Ishikawa (cell line): Measurements from ENCODE around the gene FAM184B.

ENCODE experiments used
- CEBPB ChIP-seq: IDR thresholded peaks from 2 replicates; pipeline ENCODE4 v1.6.1; 2012
- CREB1 ChIP-seq: IDR thresholded peaks from 2 replicates; pipeline ENCODE4 v1.6.1; 2012; ENCODE audit warnings: low read depth
- EGR1 ChIP-seq: IDR thresholded peaks from 2 replicates; pipeline ENCODE4 v1.6.1; 2012
- EP300 ChIP-seq: IDR thresholded peaks from 2 replicates; pipeline ENCODE4 v1.6.1; 2012; ENCODE audit warnings: borderline replicate concordance
- FOXM1 ChIP-seq: IDR thresholded peaks from 2 replicates; pipeline ENCODE4 v1.6.1; 2012; ENCODE audit warnings: low read depth, borderline replicate concordance
- NFIC ChIP-seq: IDR thresholded peaks from 2 replicates; pipeline ENCODE4 v1.6.1; 2012
- RAD21 ChIP-seq: IDR thresholded peaks from 2 replicates; pipeline ENCODE4 v1.6.1; 2012; ENCODE audit warnings: low read depth
- REST ChIP-seq: IDR thresholded peaks from 2 replicates; pipeline ENCODE4 v1.6.1; 2012; ENCODE audit warnings: low read depth, mild to moderate bottlenecking
- TAF1 ChIP-seq: IDR thresholded peaks from 2 replicates; pipeline ENCODE4 v1.6.1; 2012; ENCODE audit warnings: low read depth, mild to moderate bottlenecking
- TCF12 ChIP-seq: IDR thresholded peaks from 2 replicates; pipeline ENCODE4 v1.6.1; 2012; ENCODE audit warnings: low read depth
- TEAD4 ChIP-seq: IDR thresholded peaks from 2 replicates; pipeline ENCODE4 v1.6.1; 2012
- USF1 ChIP-seq: IDR thresholded peaks from 2 replicates; pipeline ENCODE4 v1.6.1; 2012
- YY1 ChIP-seq: IDR thresholded peaks from 2 replicates; pipeline ENCODE4 v1.6.1; 2012; ENCODE audit warnings: low read depth
- ZBTB7A ChIP-seq: IDR thresholded peaks from 2 replicates; pipeline ENCODE4 v1.6.1; 2012; ENCODE audit warnings: low read depth
- TF ChIP-seq, protein P1 (sequence below): IDR thresholded peaks from 2 replicates; pipeline ENCODE4 v1.6.1; 2012

The FAM184B gene

GRCh38 chr4:17781300-17782287 is at the start of gene FAM184B:
TSS of gene FAM184B (minus strand) at chr4:17781621. CDS start at chr4:17781299, 322 bp downstream.
- no peak for TF ChIP-seq EGR1
- TF ChIP-seq, protein P1, sequence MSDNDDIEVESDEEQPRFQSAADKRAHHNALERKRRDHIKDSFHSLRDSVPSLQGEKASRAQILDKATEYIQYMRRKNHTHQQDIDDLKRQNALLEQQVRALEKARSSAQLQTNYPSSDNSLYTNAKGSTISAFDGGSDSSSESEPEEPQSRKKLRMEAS: peak; percentile 83

GRCh38 chr4:17823871-17824669 is 42.6 kb upstream of the FAM184B start:
- TF ChIP-seq YY1 (no peak), CEBPB (no peak), TCF12 (no peak), USF1 (no peak), CREB1 (no peak), EGR1 (no peak)

DNA sequence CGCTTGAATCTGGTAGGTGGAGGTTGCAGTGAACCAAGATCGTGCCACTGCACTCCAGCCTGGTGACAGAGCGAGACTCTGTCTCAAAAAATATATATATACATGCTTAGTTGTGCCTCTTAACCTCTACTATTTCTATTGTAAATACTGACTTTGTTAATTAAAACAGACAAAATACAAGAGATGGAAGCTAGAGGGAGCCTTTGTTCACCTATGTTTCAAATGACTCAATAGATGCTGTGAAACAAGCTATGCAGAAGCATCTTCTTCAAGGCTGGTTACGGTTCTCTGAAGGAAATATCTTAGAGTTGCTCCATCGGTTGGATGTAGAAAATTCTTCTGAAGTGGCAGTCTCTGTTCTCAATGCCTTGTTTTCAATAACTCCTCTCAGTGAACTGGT is 35.6 kb upstream of the FAM184B start:
- TF ChIP-seq EGR1: no peak
- no peak for TF ChIP-seq NFIC
- no peak for TF ChIP-seq CREB1
- peak; percentile 26; the same call in 1 of the 2 replicates for TF ChIP-seq RAD21

DNA sequence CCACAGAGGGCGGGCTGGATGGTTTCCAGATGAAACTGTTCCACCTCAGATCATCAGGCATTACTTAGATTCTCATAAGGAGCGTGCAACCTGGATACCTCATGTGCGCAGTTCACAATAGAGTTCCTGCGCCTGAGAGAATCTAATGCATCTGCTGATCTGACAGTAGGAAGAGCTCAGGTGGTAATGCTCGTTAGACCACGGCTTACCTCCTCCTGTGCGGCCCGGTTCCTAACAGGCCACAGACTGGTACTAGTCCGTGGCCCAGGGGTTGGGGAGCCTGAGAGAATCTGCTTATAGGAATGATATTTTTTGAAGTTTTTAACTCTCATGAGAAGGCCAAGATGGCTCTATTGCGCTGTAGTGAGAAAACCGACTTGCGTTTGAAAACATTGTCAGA is 34.7 kb upstream of the FAM184B start:
- TF ChIP-seq CEBPB (no peak), TAF1 (no peak), USF1 (no peak), RAD21 (no peak), ZBTB7A (no peak), EP300 (no peak), FOXM1 (no peak), TEAD4 (no peak), EGR1 (no peak), YY1 (no peak), CREB1 (no peak)
- TF ChIP-seq, protein P1: no peak

GRCh38 chr4:17814140-17814539 is 32.7 kb upstream of the FAM184B start:
- TF ChIP-seq USF1: no peak

GRCh38 chr4:17812801-17813200 is 31.4 kb upstream of the FAM184B start:
- TF ChIP-seq RAD21 (no peak), YY1 (no peak), TCF12 (no peak), CREB1 (no peak), TEAD4 (no peak), TAF1 (no peak), FOXM1 (no peak), USF1 (no peak), EP300 (no peak), REST (no peak), CEBPB (no peak), NFIC (no peak), EGR1 (no peak), ZBTB7A (no peak)
- TF ChIP-seq, protein P1: no peak
